K562 (cell line): ENCODE measurements around the gene RPL22L1. TPM values are rescaled to one million over a fixed set of nuclear protein-coding genes. Genes with fewer than 3 reads are reported as not detected.

Experiments used
- ATAC-seq: fragments of 200-7000 bp; cut with Tn5 transposase; 3 replicates; pipeline ENCODE4 v1.9.1; 2020; ENCODE audit warnings: moderate library complexity
- BruUV-seq: library from RNA; stranded (reverse); fragments of 400-500 nt; replicated peaks from 2 replicates; lab custom pipeline; 2021; lab: Mats Ljungman, UMichigan
- CTCF ChIA-PET: fragments of 300-600 bp; formaldehyde crosslinking; extraction: SDS; loops from one replicate; lab custom pipeline; 2021; ENCODE audit warnings: low intra/inter-chr PET ratio; lab: Yijun Ruan, JAX
- POLR2A ChIA-PET: fragments of 300-600, 350-650 bp; sonication (Branson Sonifier 250); formaldehyde crosslinking; extraction: SDS; loops from one replicate; lab custom pipeline; 2021; ENCODE audit warnings: antibody characterized with exemption, inconsistent platforms; lab: Yijun Ruan, JAX
- DNase-seq, 4 experiments: peaks; one replicate each; pipeline versions ENCODE4 v3.0.0 to v3.0.0-alpha.2; 2011 to 2018; ENCODE audit warnings: low spot score in 3 of 4, mixed read lengths in 3 of 4; ENCODE audit errors: extremely low read depth in 1 of 4
- FAIRE-seq: peaks from 2 replicates; lab custom pipeline; 2011; peaks lifted over from hg19 to GRCh38; lab: Jason Lieb, UNC
- H2AFZ ChIP-seq: 2 replicates; pipeline ENCODE4 v1.6.0; 2011; ENCODE audit warnings: low read depth, low read length, control low read depth, inconsistent platforms
- H3K27ac ChIP-seq: fragments of 200-600 bp; 3 replicates; pipeline ENCODE4 v1.8.0; 2011; ENCODE audit warnings: low read depth, mild to moderate bottlenecking, control low read depth, inconsistent platforms, low read length, moderate library complexity, mixed read lengths; ENCODE audit errors: extremely low read depth
- H3K27me3 ChIP-seq, 2 experiments: fragments of 300-600 bp in 1 of 2; 2 replicates in 1 of 2; 3 replicates in 1 of 2; pipeline versions ENCODE4 v1.6.0 to v1.8.0; 2011; ENCODE audit warnings: inconsistent platforms in 2 of 2, low read length in 2 of 2, mild to moderate bottlenecking in 1 of 2, mixed read lengths in 1 of 2, moderate library complexity in 1 of 2; ENCODE audit not compliant: control insufficient read depth in 2 of 2, insufficient read depth in 2 of 2
- H3K36me3 ChIP-seq: fragments of 300-600 bp; 3 replicates; pipeline ENCODE4 v1.8.0; 2011; ENCODE audit warnings: mild to moderate bottlenecking, low read length, inconsistent platforms; ENCODE audit not compliant: control insufficient read depth, insufficient read depth
- H3K4me1 ChIP-seq, 2 experiments: fragments of 200-600 bp in 1 of 2; replicated peaks in 1 of 2; 2 replicates in 1 of 2; 3 replicates in 1 of 2; pipeline versions ENCODE4 v1.5.1 to v1.8.0; 2011; ENCODE audit warnings: inconsistent platforms in 2 of 2, low read length in 2 of 2, mild to moderate bottlenecking in 1 of 2, mixed read lengths in 1 of 2, moderate library complexity in 1 of 2; ENCODE audit not compliant: control insufficient read depth in 2 of 2, insufficient read depth in 2 of 2
- H3K4me2 ChIP-seq: 2 replicates; pipeline ENCODE4 v1.6.1; 2011; ENCODE audit warnings: low read length, control low read depth, inconsistent platforms, mixed read lengths; ENCODE audit not compliant: insufficient read depth
- H3K4me3 ChIP-seq: fragments of 200-600 bp; sonication (generic), shearing (Covaris generic); 2 replicates; pipeline ENCODE4 v1.5.1; 2016; ENCODE audit warnings: control low read depth, inconsistent platforms
- H3K79me2 ChIP-seq: fragments of 200-600 bp; 3 replicates; pipeline ENCODE4 v1.8.0; 2011; ENCODE audit warnings: low read length, inconsistent platforms; ENCODE audit not compliant: control insufficient read depth, insufficient read depth
- H3K9ac ChIP-seq, 2 experiments: 2 replicates each; pipeline versions ENCODE4 v1.6.0 to v1.6.1; 2011; ENCODE audit warnings: low read depth in 2 of 2, low read length in 2 of 2, control low read depth in 1 of 2, inconsistent platforms in 1 of 2, mild to moderate bottlenecking in 1 of 2, mixed read lengths in 1 of 2; ENCODE audit not compliant: insufficient read depth in 1 of 2
- H3K9me1 ChIP-seq: one replicate; pipeline ENCODE4 v1.6.0; 2011; ENCODE audit warnings: inconsistent platforms, mild to moderate bottlenecking, low read length, moderate library complexity; ENCODE audit not compliant: control insufficient read depth, insufficient read depth
- H3K9me3 ChIP-seq: replicated peaks from 2 replicates; pipeline ENCODE4 v1.5.1; 2011; ENCODE audit warnings: low read depth, low read length, inconsistent platforms; ENCODE audit not compliant: control insufficient read depth, insufficient read depth
- H4K20me1 ChIP-seq: replicated peaks from 2 replicates; pipeline ENCODE4 v1.6.1; 2011; ENCODE audit warnings: low read length, inconsistent platforms, mixed read lengths; ENCODE audit not compliant: control insufficient read depth, insufficient read depth
- MCM2 ChIP-seq: fragments of 450-650 bp; IDR thresholded peaks from 2 replicates; pipeline ENCODE4 v1.6.1; 2017; ENCODE audit warnings: low read depth, mild to moderate bottlenecking
- RBBP5 ChIP-seq: fragments of 200-600 bp; sonication (generic); IDR thresholded peaks from 2 replicates; pipeline ENCODE4 v1.6.1; 2012; ENCODE audit warnings: borderline replicate concordance, mild to moderate bottlenecking, low read length, control low read depth, inconsistent platforms; ENCODE audit not compliant: insufficient read depth, poor library complexity, severe bottlenecking
- ZNF830 ChIP-seq: fragments of 250-450 bp; sonication (Bioruptor Pico); IDR thresholded peaks from 2 replicates; pipeline ENCODE4 v1.5.0; 2021; ENCODE audit warnings: mild to moderate bottlenecking
- WGBS: fragments of 100-300 bp; shearing (Covaris generic); methylation state at CpG from one replicate; pipeline ENCODE4 v1.1.6; 2016; ENCODE audit warnings: low coverage, mixed read lengths; ENCODE audit not compliant: insufficient coverage; ENCODE audit errors: missing lambda C conversion rate; 5-methylcytosine and 5-hydroxymethylcytosine counted together
- in situ Hi-C: fragments of 300-500 bp; cut with MboI; formaldehyde crosslinking; loops from 4 replicates; pipeline ENCODE4 v1.15.0; 2018; ENCODE audit warnings: inconsistent platforms, mixed read lengths
- intact Hi-C: fragments of 100-400 bp; cut with micrococcal nuclease; formaldehyde crosslinking; loops from 2 replicates; pipeline ENCODE4 v1.14.2; 2022
- polyA plus RNA-seq, 8 experiments: library from polyadenylated mRNA; depleted of rRNA in 4 of 8; stranded (reverse) in 5 of 8; unstranded in 3 of 8; fragments of >200 nt; fragmentation: Nextera tagmentation in 2 of 8; fragmentation: Illumina TruSeq in 1 of 8; extraction: Ambion mirVana in 2 of 8; extraction: Trizol in 1 of 8; gene quantifications; 2 replicates each; pipeline versions ENCODE4 v1.2.1 to v1.2.3, GENCODE V29; 2011 to 2014; ENCODE audit warnings: inconsistent platforms in 1 of 8, missing spikeins in 1 of 8
- total RNA-seq, 7 experiments: library from RNA; depleted of rRNA in 6 of 7; stranded (reverse); fragments of >200 nt in 6 of 7; fragmentation: Illumina TruSeq in 2 of 7; extraction: Trizol in 2 of 7; gene quantifications; 2 replicates each; pipeline versions ENCODE4 v1.2.1 to v1.2.3, GENCODE V29; 2011 to 2021; ENCODE audit warnings: low replicate concordance in 1 of 7
- TF ChIP-seq, protein P1 (sequence below), 2 experiments: IDR thresholded peaks; 2 replicates each; pipeline ENCODE4 v1.6.1; 2012; ENCODE audit warnings: improper control_type of control experiment in 2 of 2, low read depth in 2 of 2, low read length in 2 of 2, borderline replicate concordance in 1 of 2
- TF ChIP-seq, protein P2 (sequence below): fragments of 450-650 bp; IDR thresholded peaks from 2 replicates; pipeline ENCODE4 v1.6.1; 2016; ENCODE audit warnings: mild to moderate bottlenecking, moderate library complexity

Gene RPL22L1
- total and polyA plus RNA-seq, 9 of the 15 experiments (the other 6 are each of a cell fraction or from before 2014, with no cell fraction given): 53.9 to 198 (median 108) TPM

DNA sequence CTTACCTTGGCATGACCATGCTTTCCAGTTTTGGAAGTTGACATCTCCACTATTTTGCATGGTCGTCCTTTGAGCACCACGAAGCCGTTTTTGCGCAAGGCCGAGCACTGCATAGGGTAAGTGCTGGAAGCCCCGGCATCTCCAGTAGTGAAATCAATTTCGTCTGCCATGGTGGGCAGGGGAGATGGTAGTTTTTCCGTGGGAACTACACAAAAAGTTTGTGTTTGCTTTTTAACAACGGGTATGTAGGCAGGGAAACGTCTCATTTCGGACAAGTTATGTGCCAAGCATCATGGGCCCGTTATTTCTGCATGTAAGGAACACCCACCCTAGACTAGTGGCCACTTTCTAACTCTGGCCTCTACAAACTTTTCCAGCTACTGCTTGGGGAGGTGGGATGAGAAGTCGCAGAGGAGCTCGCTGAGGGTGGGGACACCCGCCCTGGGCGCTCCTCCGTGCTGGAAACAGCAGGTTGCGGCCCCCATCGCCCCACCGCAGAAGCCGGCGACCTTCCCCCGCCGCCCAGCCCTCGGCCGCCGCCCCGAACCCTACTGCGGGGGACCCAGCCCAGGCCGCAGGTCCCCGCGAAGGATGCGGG lies 37.7 kb upstream of the RPL22L1 start:
- in situ Hi-C loops: no loop called here
- Histone ChIP-seq H3K9me3 (peaks cover 11% of the 10 kb centered on the region), H3K4me2 (peak overlapping the region; percentile 93), H3K27me3 (no peaks in the 10 kb centered on the region), H3K4me3 (peak overlapping the region; percentile 77), H2AFZ (peak overlapping the region; percentile 94), H3K9me1 (peaks cover 3% of the 10 kb centered on the region), H3K79me2 (peaks cover 20% of the 10 kb centered on the region), H3K36me3 (peaks cover 7% of the 10 kb centered on the region; the same call in 1 of the 3 replicates), H4K20me1 (no peaks in the 10 kb centered on the region), H3K27ac (peak overlapping the region; percentile 84), H3K9ac (peak overlapping the region; percentile 66 to 92), H3K4me1 (peaks cover 5 to 14% of the 10 kb centered on the region in 2 experiments; a peak in 3 of 5 replicates)
- under 1% methylated on average over 25 of the region's 33 CpGs for WGBS
- ChIA-PET CTCF (no interaction called here), POLR2A (interaction anchor here (0.6 to 1.5 kb wide), 7 partner anchors 18 to 1007 kb away, joined by 3 to 7 read pairs (median 3); partner anchors contain the start of gene RPL22L1)
- peak; percentile 69 for FAIRE-seq
- peak in 2 of 4 experiments; percentile 16 to 44 for DNase-seq
- BruUV-seq: no TSS peak
- intact Hi-C loops: loop anchor here (1.0 kb wide), 1 partner anchor 37 kb away; the partner anchor contains the start of gene RPL22L1
- ATAC-seq: peak; percentile 68
- TF ChIP-seq RBBP5: peak; percentile 65
- no peak for TF ChIP-seq MCM2
- TF ChIP-seq, protein P1, sequence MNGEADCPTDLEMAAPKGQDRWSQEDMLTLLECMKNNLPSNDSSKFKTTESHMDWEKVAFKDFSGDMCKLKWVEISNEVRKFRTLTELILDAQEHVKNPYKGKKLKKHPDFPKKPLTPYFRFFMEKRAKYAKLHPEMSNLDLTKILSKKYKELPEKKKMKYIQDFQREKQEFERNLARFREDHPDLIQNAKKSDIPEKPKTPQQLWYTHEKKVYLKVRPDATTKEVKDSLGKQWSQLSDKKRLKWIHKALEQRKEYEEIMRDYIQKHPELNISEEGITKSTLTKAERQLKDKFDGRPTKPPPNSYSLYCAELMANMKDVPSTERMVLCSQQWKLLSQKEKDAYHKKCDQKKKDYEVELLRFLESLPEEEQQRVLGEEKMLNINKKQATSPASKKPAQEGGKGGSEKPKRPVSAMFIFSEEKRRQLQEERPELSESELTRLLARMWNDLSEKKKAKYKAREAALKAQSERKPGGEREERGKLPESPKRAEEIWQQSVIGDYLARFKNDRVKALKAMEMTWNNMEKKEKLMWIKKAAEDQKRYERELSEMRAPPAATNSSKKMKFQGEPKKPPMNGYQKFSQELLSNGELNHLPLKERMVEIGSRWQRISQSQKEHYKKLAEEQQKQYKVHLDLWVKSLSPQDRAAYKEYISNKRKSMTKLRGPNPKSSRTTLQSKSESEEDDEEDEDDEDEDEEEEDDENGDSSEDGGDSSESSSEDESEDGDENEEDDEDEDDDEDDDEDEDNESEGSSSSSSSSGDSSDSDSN (IDR thresholded peaks at IDR 0.05; ENCODE audit: borderline replicate concordance in 1 of 2, low read depth in 2 of 2, low read length in 2 of 2): 0 out of 4 replicates have a peak, but pooled peaks of 1 of the 2 experiments have one; percentile 1
- TF ChIP-seq, protein P2, sequence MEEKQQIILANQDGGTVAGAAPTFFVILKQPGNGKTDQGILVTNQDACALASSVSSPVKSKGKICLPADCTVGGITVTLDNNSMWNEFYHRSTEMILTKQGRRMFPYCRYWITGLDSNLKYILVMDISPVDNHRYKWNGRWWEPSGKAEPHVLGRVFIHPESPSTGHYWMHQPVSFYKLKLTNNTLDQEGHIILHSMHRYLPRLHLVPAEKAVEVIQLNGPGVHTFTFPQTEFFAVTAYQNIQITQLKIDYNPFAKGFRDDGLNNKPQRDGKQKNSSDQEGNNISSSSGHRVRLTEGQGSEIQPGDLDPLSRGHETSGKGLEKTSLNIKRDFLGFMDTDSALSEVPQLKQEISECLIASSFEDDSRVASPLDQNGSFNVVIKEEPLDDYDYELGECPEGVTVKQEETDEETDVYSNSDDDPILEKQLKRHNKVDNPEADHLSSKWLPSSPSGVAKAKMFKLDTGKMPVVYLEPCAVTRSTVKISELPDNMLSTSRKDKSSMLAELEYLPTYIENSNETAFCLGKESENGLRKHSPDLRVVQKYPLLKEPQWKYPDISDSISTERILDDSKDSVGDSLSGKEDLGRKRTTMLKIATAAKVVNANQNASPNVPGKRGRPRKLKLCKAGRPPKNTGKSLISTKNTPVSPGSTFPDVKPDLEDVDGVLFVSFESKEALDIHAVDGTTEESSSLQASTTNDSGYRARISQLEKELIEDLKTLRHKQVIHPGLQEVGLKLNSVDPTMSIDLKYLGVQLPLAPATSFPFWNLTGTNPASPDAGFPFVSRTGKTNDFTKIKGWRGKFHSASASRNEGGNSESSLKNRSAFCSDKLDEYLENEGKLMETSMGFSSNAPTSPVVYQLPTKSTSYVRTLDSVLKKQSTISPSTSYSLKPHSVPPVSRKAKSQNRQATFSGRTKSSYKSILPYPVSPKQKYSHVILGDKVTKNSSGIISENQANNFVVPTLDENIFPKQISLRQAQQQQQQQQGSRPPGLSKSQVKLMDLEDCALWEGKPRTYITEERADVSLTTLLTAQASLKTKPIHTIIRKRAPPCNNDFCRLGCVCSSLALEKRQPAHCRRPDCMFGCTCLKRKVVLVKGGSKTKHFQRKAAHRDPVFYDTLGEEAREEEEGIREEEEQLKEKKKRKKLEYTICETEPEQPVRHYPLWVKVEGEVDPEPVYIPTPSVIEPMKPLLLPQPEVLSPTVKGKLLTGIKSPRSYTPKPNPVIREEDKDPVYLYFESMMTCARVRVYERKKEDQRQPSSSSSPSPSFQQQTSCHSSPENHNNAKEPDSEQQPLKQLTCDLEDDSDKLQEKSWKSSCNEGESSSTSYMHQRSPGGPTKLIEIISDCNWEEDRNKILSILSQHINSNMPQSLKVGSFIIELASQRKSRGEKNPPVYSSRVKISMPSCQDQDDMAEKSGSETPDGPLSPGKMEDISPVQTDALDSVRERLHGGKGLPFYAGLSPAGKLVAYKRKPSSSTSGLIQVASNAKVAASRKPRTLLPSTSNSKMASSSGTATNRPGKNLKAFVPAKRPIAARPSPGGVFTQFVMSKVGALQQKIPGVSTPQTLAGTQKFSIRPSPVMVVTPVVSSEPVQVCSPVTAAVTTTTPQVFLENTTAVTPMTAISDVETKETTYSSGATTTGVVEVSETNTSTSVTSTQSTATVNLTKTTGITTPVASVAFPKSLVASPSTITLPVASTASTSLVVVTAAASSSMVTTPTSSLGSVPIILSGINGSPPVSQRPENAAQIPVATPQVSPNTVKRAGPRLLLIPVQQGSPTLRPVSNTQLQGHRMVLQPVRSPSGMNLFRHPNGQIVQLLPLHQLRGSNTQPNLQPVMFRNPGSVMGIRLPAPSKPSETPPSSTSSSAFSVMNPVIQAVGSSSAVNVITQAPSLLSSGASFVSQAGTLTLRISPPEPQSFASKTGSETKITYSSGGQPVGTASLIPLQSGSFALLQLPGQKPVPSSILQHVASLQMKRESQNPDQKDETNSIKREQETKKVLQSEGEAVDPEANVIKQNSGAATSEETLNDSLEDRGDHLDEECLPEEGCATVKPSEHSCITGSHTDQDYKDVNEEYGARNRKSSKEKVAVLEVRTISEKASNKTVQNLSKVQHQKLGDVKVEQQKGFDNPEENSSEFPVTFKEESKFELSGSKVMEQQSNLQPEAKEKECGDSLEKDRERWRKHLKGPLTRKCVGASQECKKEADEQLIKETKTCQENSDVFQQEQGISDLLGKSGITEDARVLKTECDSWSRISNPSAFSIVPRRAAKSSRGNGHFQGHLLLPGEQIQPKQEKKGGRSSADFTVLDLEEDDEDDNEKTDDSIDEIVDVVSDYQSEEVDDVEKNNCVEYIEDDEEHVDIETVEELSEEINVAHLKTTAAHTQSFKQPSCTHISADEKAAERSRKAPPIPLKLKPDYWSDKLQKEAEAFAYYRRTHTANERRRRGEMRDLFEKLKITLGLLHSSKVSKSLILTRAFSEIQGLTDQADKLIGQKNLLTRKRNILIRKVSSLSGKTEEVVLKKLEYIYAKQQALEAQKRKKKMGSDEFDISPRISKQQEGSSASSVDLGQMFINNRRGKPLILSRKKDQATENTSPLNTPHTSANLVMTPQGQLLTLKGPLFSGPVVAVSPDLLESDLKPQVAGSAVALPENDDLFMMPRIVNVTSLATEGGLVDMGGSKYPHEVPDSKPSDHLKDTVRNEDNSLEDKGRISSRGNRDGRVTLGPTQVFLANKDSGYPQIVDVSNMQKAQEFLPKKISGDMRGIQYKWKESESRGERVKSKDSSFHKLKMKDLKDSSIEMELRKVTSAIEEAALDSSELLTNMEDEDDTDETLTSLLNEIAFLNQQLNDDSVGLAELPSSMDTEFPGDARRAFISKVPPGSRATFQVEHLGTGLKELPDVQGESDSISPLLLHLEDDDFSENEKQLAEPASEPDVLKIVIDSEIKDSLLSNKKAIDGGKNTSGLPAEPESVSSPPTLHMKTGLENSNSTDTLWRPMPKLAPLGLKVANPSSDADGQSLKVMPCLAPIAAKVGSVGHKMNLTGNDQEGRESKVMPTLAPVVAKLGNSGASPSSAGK: 0 out of 2 replicates have a peak, but pooled peaks have one; percentile 15
- TF ChIP-seq ZNF830 (CRISPR knock-in tag): 0 out of 2 replicates have a peak, but pooled peaks have one; percentile 34
